Stimulated activated naive CD4-positive, alpha-beta T cell treated with Interleukin-2 at 50 U/mL for 16 hours (primary cell): ENCODE data around the gene TRIAP1.
"Not testable (repeated sequence)": the region's sequence is repeated elsewhere in the genome, so short reads cannot be mapped to it uniquely, and the experiment has no call there.

Source experiments
- DNase-seq: peaks from one replicate; lab custom pipeline; 2025; lab: John Stamatoyannopoulos, UW

The TRIAP1 gene

GRCh38 chr12:120468821-120469449 is 22.8 kb upstream of the TRIAP1 start:
- DNase-seq = peak; percentile 59

GRCh38 chr12:120468325-120468820 is 22.2 kb upstream of the TRIAP1 start:
- DNase-seq = no peak

- no peak for DNase-seq
Observed at GRCh38 chr12:120467439-120467838, 21.3 kb upstream of the TRIAP1 start.

GRCh38 chr12:120466560-120467315 is 20.6 kb upstream of the TRIAP1 start:
- DNase-seq = peak; percentile 27

GRCh38 chr12:120465756-120466155 is 19.6 kb upstream of the TRIAP1 start:
- no peak for DNase-seq

GRCh38 chr12:120463712-120464111 is 17.5 kb upstream of the TRIAP1 start:
- DNase-seq = no peak

- no peak for DNase-seq
Observed at GRCh38 chr12:120462099-120462640, 16.0 kb upstream of the TRIAP1 start.

GRCh38 chr12:120460157-120460556 is 14.0 kb upstream of the TRIAP1 start:
- no peak for DNase-seq

- no peak for DNase-seq
Observed at GRCh38 chr12:120457133-120457532, 10.9 kb upstream of the TRIAP1 start.

GRCh38 chr12:120455302-120455701 is 9.1 kb upstream of the TRIAP1 start:
- DNase-seq = no peak

- DNase-seq = peak; percentile 1
Observed at GRCh38 chr12:120453977-120454376, 7.8 kb upstream of the TRIAP1 start.

- DNase-seq = no peak
Observed at GRCh38 chr12:120453060-120453750, 7.0 kb upstream of the TRIAP1 start.

- DNase-seq = not testable (repeated sequence)
Observed at GRCh38 chr12:120452524-120452923, 6.3 kb upstream of the TRIAP1 start.

- no peak for DNase-seq
Observed at GRCh38 chr12:120447992-120448391, 1.8 kb upstream of the TRIAP1 start.

- DNase-seq = not testable (repeated sequence)
Observed at GRCh38 chr12:120446844-120447178, 627 bp upstream of the TRIAP1 start.

GRCh38 chr12:120444676-120445075 is 1.5 kb downstream of the TRIAP1 start:
- DNase-seq = no peak

- DNase-seq = peak; percentile 76
Observed at GRCh38 chr12:120439646-120440247, 6.4 kb downstream of the TRIAP1 start.

GRCh38 chr12:120438495-120439198 is 7.5 kb downstream of the TRIAP1 start:
- no peak for DNase-seq

GRCh38 chr12:120437735-120438494 is 8.3 kb downstream of the TRIAP1 start, which contains the start of gene COX6A1:
Gene COX6A1, plus strand, starts transcription at chr12:120438113. Its CDS starts 14 bp downstream, at chr12:120438127.
- peak; percentile 99 for DNase-seq

GRCh38 chr12:120432772-120433525 is 13.2 kb downstream of the TRIAP1 start:
- no peak for DNase-seq
